GM10847 (cell line): ENCODE results near the gene ADARB2.

ENCODE experiments used
- POLR2A ChIP-seq: IDR thresholded peaks from 2 replicates; pipeline ENCODE4 v1.6.1; 2011; ENCODE audit not compliant: insufficient read length; ENCODE audit errors: extremely low read depth

The ADARB2 gene

DNA sequence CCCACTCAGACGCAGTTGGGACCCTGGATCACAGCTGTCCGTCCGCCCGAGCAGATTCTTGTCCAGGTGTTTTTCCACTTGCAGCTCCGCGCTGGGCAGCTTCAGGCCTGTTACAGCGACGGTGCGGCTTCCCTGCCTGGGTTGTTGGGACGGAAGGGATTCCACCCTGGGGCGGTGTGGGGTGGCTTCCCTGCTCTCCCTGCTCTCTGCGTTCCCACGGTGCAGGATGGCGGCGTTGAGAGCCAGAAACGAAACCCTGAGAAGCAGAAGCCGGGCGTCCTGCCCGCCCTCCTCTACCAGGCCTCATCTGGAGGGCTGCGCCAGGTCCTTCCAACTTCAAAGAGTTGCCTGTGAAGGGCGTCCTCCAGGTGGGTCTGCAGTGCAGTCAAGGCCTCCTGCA lies 194.4 kb downstream of the ADARB2 start:
- TF ChIP-seq POLR2A = no peak

DNA sequence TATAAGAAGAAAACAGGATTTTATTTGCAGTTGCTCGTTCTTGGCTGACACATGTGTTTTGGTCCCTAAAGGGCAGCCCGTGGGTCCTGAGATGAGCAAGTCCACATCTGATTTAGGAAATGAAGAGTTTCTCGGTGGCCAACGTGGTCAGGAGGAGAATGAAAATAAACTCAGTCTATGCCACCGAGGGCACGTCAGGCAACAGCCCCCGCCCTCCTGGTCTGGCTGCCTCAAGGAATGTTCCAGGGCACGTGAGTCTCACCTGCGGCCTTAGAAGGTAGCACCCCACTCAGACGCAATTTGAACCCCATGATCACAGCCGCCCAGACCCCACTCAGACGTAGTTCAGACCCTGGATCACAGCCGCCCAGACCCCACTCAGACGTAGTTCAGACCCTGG lies 197.2 kb downstream of the ADARB2 start:
- TF ChIP-seq POLR2A = no peak

DNA sequence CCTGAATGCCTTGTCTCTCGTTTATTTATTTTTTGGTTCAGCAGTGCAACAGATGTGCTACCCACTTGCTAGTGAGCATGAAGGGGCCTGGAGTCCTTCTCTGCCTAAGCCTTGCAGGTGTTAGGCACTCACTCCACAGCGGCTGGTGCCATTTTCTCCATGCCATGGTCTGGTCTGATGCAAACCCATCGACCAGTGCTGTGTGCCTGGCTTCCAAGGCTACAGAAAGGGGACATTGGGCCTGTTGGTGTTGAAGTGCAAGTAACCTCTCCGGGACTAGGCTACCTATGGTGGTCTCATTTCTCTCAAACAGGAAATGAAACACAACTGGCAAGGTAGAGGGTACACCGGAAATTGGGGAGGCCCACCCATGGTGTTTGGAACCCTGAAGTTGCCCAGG lies 198.1 kb downstream of the ADARB2 start:
- TF ChIP-seq POLR2A = no peak

DNA sequence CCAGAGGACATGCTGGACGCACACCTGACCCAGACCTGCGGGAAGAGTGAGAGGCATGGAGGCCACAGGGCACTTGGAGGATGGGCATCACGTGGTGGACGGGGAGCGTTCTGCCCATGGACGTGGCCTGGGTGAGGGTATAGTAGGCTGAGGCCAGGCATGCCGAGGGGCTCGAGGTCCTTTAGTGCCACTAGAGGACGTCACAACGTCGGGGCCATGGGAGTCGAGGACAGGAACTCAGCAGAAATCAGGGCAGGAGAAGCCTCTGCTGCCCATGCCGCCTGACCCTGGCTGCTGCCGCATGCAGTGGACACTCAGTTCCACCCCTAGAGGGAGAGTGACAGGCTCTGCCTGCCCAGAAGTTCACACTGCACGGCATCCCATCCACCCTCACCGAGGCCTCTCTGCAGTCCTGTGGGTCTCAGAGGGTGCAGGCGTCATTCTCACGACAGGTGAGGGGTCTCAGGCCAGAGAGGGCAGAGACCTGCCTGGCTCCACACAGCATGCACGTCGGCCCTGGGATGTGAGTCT lies 198.7 kb downstream of the ADARB2 start:
- no peak for TF ChIP-seq POLR2A

DNA sequence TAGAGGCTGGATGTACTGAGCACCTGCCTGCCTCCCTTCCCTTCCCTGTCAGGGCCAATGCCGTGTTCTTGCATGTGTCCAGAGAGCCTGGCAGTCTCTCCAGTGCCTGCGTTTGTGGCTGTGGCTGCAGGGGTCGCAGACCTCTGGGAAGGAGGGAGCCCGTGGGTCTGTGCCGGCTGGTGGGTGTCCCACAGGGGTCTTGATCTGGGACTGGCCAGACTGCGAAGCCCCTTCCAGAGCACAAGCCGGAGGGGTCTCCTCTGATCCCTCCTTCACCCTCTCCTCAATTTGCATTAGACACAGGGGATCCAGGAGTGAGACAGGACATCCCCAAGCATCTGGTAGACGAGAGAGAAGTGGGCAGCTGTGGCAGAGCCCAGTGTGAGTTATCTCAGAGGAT lies 199.2 kb downstream of the ADARB2 start:
- no peak for TF ChIP-seq POLR2A

DNA sequence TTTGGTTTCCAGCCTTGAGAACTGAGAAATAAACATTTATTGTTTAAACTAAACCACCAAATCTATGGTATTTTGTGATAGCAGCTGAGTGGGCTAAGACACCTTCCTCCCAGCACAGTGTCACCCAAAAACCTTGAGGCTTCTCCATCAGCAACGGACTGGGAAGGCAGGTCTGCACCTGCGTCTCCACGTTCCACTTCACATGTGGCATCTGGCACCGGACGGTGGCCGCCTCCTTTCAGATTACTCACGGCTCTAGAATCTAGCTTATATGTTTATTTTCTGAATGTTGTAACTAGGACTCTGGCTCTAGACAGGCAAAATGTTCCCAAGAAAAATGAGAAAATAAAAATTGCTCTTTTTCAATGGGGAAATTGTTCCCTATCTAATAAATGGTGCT lies 201.0 kb downstream of the ADARB2 start:
- TF ChIP-seq POLR2A = no peak

DNA sequence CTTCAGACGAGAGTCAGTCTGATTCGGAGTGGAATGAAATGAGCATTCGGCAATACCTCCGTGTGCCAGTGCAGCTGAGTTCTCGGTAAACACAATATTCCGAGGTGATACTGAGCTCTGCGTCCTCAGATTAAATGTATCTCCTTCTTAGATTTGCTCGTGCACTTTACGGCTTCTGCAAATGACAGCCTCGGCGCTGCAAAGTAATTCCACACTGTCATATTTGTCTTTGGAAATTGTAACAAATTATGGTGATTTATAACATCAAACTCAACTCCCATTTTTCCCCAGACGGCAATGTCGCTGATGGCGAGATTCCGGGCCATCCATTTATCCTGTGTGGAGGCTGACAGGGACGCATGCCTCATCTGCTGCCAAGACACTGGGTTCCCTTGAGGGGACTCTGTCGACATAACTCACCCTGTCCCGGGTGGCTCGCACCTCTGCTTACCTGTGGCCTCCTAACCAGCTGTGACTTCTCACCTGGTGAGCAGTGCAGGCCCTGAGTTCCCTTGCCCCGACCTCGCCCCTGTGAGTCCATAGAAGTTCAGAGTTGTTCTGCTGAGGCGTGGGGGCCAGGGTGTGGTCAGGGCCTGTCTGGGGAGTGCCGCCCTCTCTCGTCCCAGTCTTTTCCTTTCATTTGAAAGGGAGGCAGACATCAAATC lies 201.9 kb downstream of the ADARB2 start:
- no peak for TF ChIP-seq POLR2A

DNA sequence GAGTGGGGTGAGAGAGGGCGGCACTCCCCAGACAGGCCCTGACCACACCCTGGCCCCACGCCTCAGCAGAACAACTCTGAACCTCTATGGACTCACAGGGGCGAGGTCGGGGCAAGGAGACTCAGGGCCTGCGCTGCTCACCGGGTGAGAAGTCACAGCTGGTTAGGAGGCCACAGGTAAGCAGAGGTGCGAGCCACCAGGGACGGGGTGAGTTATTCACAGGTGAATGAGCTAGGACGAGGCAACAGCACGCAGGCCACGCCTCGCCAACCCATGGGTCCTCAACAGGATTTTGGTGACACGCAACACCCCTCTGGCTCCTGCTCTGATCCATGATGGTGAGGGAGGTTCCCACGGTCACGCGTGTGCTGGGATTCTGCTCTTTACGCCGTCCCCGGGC lies 202.5 kb downstream of the ADARB2 start:
- no peak for TF ChIP-seq POLR2A

DNA sequence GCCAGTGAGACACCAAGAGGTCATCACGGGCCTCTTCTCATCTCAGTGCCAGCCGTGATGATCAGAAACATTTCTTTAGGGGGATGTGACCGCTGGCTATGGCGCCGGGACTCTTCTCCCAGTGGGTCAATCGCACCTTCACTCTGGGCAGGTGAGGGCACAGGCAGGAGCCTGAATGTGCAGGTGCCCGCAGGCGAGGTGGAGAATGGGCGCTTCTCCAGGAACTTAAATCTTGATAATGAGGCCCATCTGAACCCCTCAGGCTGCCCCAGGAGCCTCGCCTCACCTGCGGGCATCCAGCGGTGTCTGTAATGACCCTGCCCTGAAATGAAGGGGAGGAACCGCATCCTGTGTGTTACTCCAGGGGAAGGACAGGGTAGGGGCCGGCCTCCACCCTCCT lies 204.7 kb downstream of the ADARB2 start:
- no peak for TF ChIP-seq POLR2A

DNA sequence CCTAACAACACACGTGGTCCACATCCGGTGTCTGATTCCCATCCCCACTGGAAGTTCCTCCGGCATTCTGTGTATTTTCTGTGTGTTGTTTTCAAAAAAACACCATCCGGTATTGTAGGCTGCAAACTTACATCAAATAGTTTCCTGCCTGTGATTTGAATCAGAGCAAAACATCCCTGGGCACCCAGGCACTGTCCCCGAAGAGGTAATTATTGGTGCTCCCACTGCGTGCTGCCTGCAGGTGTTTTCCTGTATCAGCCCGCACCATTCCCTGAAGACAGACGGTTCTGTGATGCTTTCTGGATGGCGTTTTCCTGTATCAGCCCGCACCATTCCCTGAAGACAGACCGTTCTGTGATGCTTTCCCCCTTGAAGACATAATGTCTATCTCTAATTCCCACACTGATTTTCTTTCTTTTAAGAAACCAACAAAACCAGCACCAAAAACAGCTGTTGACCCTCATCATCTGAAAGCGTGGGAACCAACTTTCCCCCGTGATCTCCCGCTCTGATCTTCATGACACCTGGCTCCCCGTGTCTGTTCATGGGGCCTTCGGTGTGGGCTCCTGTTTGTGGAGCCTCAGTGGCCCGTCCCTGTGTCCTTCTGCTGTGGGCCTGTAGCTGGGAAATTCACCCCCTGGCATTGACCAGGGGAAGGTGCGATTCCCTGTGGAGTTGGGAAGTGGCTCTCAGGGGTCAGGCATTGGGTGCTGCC lies 205.3 kb downstream of the ADARB2 start:
- no peak for TF ChIP-seq POLR2A

DNA sequence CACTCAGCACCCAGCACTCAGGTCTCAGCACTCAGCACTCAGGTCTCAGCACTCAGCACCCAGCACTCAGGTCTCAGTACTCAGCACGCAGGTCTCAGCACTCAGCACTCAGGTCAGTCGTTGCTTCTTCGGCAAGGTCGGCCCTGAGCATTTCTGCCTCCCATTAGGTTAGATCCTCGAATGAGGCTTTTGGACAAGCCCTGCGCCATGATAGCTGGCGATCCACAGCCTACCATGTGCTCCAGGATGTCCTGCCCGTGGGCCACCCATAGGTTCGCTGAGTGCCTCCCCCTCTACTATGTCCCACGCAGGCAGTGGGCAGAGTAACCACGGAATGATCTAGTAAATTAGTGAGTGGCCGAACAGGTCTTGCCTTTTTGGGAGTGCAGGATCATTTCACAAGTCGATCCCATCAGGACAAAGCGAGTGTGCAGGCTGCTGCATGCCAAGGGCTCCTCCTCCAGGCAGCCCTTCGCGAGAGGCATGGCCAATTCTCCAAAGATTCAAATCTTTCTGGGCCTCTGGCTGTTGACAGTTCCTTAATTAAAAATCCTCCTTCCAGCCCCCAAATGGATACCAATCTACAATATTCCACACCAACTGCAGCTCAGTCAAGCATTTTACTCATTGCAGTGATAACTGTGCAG lies 206.3 kb downstream of the ADARB2 start:
- TF ChIP-seq POLR2A = no peak

DNA sequence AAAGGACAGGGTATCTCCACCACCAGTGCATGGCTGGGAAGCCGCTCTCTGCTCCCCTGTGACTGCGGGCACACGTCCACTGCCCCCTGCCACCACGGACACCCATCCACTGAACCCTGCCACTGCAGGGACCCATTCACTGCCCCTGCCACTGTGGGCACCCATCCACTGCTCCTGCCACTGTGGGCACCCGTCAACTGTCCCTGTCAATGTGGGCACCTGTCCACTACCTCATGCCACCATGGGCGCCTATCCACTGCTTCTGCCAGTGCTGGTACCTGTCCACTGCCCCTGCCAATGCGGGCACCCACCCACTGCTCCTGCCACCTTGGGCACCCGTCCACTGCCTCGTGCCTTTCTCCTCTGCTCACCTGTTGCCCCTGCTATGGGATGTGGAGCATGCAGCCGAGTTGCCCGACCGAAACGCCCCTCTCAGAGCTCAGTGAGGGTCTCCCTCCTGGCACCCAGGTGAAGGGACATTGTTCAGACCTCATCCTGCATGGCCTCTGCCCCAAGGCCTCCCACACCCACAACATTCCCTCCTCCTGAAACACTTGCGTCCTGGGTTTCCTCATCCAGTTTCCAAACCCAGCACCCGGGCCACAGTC lies 207.4 kb downstream of the ADARB2 start:
- TF ChIP-seq POLR2A = no peak

DNA sequence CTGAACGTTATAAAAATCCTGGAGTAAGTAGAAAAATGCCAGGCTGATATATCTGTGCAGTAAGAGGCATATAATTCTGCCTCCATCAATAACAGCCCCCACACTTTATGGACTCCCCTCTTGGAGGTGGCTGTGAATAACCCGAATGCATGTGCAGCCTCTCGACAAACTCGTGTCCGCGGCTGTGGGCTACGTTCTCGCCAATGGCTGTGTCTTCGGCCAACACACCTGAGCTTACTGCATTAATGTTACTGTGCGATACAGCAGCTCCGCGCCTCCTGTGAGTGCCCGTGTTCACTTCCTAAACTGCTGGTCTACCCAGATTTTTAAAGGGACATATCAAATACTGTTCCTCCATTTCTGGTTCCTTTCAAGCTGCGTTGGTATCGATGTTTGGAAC lies 209.4 kb downstream of the ADARB2 start:
- TF ChIP-seq POLR2A = no peak

DNA sequence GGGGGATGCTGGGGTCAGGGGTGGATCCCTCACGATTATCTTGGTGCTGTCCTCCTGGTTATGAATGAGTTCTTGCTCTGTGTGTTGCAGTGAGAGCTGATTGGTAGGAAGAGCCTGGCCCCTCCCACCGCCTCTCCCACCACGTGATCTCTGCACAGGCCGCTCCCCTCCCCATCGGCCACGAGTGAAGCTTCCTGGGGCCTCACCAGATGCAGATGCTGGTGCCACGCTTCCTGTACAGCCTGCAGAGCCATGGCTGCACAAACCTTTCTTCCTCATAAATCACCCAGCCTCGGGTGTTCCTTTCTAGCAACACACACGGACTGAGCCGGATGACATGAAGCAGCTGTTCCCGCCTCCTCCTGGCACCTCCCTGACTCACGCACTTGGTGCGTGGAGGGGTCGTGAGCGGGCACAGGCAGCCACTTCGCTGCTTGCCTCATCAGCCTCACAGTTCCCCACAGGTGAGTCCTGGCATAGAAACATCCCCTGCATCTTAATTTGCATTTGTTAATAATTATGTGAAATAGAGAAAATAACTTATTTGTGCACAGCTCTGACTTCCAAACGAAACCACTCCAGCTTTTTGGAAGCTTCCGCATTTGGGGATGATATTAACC lies 210.8 kb downstream of the ADARB2 start:
- no peak for TF ChIP-seq POLR2A
